ENCODE results near the gene PML.
"Not testable (repeated sequence)": the region's sequence is repeated elsewhere in the genome, so short reads cannot be mapped to it uniquely, and the experiment has no call there.

Gene PML

DNA sequence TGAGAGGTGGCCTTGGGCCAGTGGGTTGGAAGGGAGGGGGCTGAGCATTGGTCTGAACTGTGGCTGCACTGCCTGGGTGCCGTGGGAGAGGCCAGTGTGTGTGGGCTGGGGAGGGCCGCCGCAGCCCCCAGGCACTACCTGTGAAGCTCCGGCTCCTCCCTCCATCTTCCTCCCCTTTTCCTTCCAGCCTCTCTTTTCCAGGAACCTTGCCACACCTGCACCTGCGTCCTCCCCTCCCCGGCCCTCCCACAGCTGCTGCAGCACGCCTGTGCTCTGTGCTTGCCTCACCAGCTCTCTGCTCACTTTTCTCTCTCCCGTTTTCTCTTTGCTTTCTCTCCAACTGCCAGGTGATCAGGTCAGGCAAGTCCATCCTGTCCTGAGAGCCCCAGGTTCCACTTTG is 70.3 kb downstream of the PML start:
- not testable (repeated sequence) for DNase-seq

DNA sequence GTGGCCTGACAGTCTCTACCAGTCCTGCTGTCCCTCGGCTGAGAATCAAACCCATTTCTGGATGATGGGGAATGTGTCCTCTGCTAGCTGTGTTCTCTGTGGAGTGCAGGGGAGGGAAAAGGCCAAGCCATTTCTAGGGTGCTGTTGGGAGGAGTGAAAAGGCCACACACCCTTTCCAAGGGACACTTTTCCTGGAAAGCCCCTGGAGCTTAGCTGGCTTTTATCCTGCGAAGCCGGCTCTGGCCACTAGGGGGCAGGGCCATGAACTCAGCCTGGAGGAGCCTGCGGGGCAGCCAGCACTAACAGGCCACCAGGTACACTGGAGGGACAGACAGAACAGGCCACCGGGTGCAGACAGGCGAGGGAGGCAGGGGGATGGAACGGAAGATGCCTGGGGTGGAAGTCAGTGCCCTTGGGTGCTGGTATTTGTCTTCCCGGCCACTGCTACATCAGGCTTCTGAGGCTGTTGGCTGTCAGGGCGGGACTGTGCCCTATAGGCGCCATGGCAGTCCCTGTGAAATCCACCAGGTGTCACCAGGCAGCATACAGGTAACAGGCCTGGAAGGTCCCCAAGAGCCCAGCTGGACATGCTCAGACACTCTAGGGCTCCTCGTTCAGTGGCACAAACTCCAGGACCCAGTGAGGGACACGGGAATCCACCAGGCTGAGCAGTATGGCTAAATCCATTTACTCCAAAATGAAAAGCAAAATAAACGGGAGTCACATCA is 71.3 kb downstream of the PML start:
- not testable (repeated sequence) for DNase-seq

DNA sequence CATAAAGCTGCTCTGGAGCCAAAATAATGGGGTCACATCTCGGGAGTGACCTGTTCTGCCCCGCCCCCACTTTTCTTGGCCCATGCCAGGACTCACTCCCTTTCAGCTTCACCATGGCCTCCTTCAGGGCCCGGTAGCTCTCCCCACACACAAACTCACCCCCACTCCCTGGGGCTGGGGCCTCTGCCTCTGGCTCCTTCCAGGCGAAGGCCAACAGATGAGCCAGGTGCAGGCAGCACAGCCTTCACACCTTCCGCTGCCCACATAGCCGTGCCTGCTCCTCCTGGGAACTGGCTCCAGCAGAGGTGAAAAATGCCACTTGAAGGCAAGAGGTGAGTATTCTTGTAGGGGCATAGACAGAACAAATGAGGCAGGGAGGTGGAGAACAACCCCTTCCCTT is 77.1 kb downstream of the PML start:
- not testable (repeated sequence) for DNase-seq

DNA sequence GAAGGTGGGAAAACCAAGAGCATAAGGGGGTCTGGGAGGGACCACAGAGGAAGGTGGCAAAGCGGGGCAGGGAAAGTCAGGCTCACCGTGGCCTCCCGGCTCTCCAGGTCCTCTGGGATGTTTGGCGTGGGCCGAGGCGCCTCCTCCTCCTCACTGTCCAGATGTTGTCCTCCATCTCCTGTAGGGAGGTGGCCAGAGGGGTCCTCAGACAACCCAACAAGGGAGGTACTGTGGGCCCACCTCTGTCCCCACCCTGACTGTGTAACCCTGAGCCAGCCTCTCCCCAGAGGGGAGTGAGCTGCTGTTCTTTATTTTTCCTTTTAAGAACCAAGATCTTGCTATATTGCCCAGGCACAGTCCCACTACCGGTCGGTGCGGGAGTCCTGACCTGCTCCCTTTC is 77.6 kb downstream of the PML start:
- not testable (repeated sequence) for DNase-seq

- not testable (repeated sequence) for DNase-seq
Measured at GRCh38 chr15:74072614-74073337, 78.3 kb downstream of the PML start.

DNA sequence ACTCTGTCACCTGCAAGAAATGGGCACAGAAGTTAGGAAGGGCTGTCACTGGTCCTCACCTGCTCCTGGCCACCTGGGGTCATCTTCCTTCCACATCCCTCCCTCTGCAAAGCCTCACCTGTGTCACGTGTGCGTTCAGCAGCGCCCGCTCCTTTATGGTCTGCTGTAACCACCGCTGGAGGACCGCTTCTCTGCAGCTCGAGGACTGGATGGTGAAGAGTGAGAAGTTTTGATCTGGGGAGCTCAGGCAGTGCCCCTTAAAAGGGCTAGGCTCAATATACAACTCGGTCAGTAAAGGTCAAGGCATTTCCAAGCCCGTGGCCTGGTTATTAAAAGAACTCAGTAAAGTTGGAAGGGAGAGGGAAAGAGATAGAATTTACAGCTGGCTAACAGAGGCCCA is 81.3 kb downstream of the PML start:
- not testable (repeated sequence) for DNase-seq

DNA sequence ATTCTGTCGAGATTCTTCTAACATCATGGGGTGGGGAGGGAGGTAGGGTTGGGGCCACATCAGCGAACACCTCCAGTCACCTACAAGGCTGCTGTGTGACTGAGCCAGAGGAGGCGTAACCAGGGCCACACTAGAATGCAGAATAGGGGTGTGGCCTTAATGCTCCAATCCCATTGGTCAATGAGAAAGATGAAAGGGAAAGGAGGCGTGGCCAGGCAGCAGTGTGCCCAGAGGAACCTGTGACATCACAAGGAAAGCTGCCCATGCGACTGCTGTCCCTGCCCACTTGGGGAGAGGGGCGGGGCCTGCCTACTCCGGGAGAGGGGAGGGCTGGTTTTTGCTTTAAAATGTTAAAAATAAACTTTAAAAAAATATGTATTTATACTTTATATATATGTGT is 87.9 kb downstream of the PML start, which contains the start of gene GOLGA6A:
GOLGA6A (minus strand) TSS at position 101 of the 400 bp plus-strand sequence; CDS start at position 60, 41 bp downstream.
- not testable (repeated sequence) for DNase-seq

DNA sequence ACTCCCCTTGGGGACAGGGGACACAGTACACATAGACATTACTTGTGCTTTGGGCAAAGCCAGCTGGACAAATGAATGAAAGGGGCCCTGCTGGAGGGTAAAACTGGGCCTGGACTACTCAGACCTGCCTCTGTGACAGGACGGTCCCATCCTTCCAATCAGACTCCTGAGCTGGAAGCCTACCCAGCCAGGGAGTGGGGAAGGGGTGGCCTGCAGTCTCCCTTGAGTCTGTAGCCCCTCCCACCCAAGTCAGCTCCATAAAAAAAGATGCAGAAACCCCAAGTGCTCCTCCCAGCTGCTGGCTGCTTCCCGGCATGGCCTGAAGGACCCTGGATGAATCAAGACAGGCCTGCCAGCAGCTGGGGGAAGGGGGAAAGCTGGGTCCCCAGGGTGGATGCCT is 100.1 kb downstream of the PML start:
- DNase-seq: not testable (repeated sequence)

DNA sequence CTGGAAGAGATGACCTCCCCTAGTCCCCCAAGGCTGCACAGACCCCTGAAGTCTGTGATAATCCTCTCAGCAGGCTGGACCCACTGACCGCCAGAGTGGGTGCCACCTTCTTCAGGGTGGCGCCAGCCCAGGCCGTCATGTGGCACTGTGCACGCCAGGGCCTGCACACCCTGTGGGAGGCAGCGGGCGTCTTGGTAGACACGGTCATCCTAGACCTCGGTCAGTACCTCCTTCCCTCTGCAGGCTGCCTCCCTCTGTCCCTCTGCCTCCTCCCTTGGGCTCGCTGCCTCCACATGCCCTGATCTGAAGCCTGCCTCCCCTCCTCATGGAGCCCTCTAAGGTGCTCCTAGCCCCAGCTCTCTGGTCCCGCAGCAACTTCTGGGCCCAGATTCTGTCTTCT is 101.1 kb downstream of the PML start:
- DNase-seq: not testable (repeated sequence)

DNA sequence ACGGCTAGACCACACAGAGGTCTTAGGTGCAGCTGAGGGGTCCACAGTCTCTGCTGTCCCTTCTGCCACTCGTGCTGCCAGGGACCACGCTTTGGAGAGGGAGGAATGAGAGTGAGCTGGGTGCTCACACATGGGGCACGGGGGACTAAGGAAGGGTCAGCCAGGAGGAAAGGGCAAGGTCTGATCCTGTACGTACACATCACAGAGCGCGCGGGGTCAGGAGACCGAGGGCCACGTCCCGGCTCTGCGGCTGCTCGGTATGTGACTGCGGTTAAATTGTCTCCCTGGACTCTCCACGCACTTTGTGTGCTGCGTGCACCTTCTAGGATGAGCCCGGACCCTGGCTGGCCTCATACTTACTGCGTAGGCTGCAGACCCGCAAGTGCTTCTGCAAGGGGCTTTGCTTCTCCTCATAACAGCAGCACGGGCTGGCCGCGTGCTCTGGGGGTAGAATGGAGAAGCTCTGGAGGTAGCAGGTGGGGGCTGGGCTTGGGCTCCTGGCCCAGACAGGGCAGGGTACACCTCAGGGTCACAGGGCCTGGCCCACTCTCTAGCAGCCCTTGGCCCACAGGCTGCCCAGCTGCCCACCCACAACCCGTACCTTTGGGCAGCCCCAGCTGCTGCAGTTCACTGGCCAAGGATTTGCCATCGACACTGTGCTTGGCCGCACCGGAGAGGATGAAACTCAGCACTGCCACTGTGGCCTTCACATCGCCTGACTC is 102.4 kb downstream of the PML start:
- not testable (repeated sequence) for DNase-seq
